Glutamatergic neuron (in vitro differentiated cells): Measurements from ENCODE around the gene ANKRD13D. TPM values are rescaled to one million over a fixed set of nuclear protein-coding genes. Genes with fewer than 3 reads are reported as not detected.

Experiments used
- DNase-seq: peaks from one replicate; pipeline ENCODE4 v3.0.0; 2022
- H3K27ac Mint-ChIP-seq: one replicate; pipeline ENCODE4 v1.8.0; 2020; ENCODE audit warnings: mild to moderate bottlenecking, mixed read lengths, inconsistent platforms; ENCODE audit not compliant: unreplicated experiment
- H3K27me3 Mint-ChIP-seq: one replicate; pipeline ENCODE4 v1.8.0; 2020; ENCODE audit warnings: mild to moderate bottlenecking, moderate library complexity, mixed read lengths, inconsistent platforms; ENCODE audit not compliant: unreplicated experiment
- H3K36me3 Mint-ChIP-seq: one replicate; pipeline ENCODE4 v1.8.0; 2020; ENCODE audit warnings: mild to moderate bottlenecking, mixed read lengths, inconsistent platforms; ENCODE audit not compliant: unreplicated experiment
- H3K4me1 Mint-ChIP-seq: one replicate; pipeline ENCODE4 v1.8.0; 2020; ENCODE audit warnings: mild to moderate bottlenecking, low read depth, mixed read lengths, inconsistent platforms; ENCODE audit not compliant: unreplicated experiment
- H3K4me3 Mint-ChIP-seq: one replicate; pipeline ENCODE4 v1.8.0; 2020; ENCODE audit warnings: mild to moderate bottlenecking, mixed read lengths, inconsistent platforms; ENCODE audit not compliant: unreplicated experiment
- H3K9me3 Mint-ChIP-seq: one replicate; pipeline ENCODE4 v1.8.0; 2020; ENCODE audit warnings: mild to moderate bottlenecking, moderate library complexity, mixed read lengths, inconsistent platforms; ENCODE audit not compliant: unreplicated experiment
- CTCF ChIP-seq: fragments of 200-600 bp; sonication (generic); IDR thresholded peaks from one replicate; pipeline ENCODE4 v1.5.0; 2021; ENCODE audit not compliant: partially characterized antibody, unreplicated experiment
- long read RNA-seq: library from polyadenylated mRNA; unstranded; transcript quantifications from one replicate; pipeline ENCODE4 v2.0.0, GENCODE V29; 2020; ENCODE audit not compliant: unreplicated experiment
- total RNA-seq: library from RNA; stranded (reverse); fragmentation: NEBNext Ultra II Directional; extraction: Animal tissue kit (Norgen Biotek cat#: 25700); gene quantifications from one replicate; pipeline ENCODE4 v1.2.1, GENCODE V29; 2021; ENCODE audit not compliant: unreplicated experiment

Gene ANKRD13D
- 109 TPM for total RNA-seq
- long read RNA-seq, transcript ANKRD13D-202 (15 exons, 2,881 nt), result major isoform, 9 of 23 reads
- long read RNA-seq, partial matches to known transcripts, result 6 of 23 reads
- long read RNA-seq, other reads (novel, unspliced or antisense), result 3 of 23 reads

- no peak for TF ChIP-seq CTCF
- H3K36me3 Mint-ChIP-seq, result no peaks in the 10 kb centered on the region
- peaks cover 7% of the 10 kb centered on the region for H3K4me1 Mint-ChIP-seq
- peaks cover 13% of the 10 kb centered on the region for H3K9me3 Mint-ChIP-seq
- peaks cover 16% of the 10 kb centered on the region for H3K27me3 Mint-ChIP-seq
- H3K27ac Mint-ChIP-seq, result peak within 1 kb of the TSS; percentile 91
- no peak for DNase-seq
- peak within 1 kb of the TSS; percentile 88 for H3K4me3 Mint-ChIP-seq
These were observed at the start of gene ANKRD13D for GRCh38 chr11:67289226-67289650. TSS of gene ANKRD13D (plus strand) at chr11:67289303. CDS start at chr11:67289461, 158 bp downstream.

DNA sequence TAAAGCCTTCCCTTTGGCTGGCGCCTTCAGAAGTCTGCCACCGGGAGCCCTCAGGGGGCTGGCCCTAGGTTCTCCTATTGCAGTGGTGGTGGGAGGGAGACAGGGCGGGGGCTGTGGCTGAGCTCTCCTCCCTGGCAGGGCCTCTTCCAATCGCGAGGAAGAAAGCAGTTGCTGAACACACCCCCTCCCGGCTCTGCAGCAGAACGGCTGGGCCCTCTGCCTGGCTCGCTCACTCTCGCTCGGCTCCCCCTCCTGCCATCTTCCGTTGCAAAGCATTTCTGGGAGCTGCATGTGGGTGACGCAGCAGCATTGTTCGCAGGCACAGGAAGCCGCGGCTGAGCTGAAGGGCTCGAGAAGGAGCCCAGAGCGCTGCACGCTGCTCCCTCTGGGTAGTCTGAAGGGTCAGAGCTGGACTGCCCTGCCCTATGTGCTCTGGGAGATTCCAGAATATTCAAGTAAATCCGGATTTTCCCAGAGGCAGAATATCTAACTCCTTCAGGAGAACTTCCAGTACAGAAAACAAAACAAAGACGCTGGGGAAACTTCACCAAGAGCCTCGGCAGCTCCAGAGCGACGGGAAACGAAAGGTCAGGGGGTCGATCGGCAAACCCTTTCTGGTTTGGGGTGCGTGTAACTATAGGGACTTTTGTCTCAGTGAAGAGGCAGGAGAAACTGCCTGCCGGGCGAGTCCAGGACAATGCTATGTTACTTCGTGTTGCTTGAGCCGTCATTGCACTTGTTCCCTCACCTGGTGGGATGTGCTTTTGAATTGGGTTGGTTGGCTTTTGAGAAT is 49.1 kb upstream of the ANKRD13D start:
- Mint-ChIP-seq H3K36me3 (no peaks in the 10 kb centered on the region), H3K27ac (peak overlapping the region; percentile 99), H3K9me3 (peaks cover 11% of the 10 kb centered on the region), H3K27me3 (peaks cover 2% of the 10 kb centered on the region), H3K4me3 (peak overlapping the region; percentile 94), H3K4me1 (peaks cover 23% of the 10 kb centered on the region)
- peak; percentile 95 for DNase-seq
- no peak for TF ChIP-seq CTCF

- no peaks in the 10 kb centered on the region for H3K36me3 Mint-ChIP-seq
- peak overlapping the region; percentile 94 for H3K4me3 Mint-ChIP-seq
- no peak for TF ChIP-seq CTCF
- H3K27ac Mint-ChIP-seq, result peak overlapping the region; percentile 99
- peaks cover 10% of the 10 kb centered on the region for H3K9me3 Mint-ChIP-seq
- peaks cover 4% of the 10 kb centered on the region for H3K27me3 Mint-ChIP-seq
- peak; percentile 69 for DNase-seq
- peaks cover 23% of the 10 kb centered on the region for H3K4me1 Mint-ChIP-seq
These were observed 48.3 kb upstream of the ANKRD13D start for GRCh38 chr11:67240576-67241389.

DNA sequence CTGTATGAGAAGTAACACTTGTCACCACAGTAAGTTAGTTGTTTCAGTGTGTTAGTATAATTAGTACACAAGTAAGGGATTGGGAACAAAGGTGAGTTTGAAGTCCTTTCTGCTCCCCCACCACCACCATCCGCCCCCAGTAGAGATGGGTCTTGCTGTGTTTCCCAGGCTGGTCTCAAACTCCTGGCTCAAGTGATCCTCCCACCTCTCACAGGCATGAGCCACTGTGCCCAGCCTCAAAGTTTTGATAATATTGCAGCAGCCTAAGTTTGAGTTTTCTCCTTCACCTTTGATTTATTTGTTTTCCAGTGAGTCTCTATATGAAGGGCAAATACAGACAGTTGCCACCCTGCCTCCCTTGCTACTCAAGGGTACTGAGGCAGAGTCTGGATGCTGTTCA is 46.6 kb upstream of the ANKRD13D start:
- H3K4me3 Mint-ChIP-seq, result peak overlapping the region; percentile 77
- peaks cover 4% of the 10 kb centered on the region for H3K27me3 Mint-ChIP-seq
- H3K4me1 Mint-ChIP-seq, result peaks cover 23% of the 10 kb centered on the region
- H3K27ac Mint-ChIP-seq, result no peak overlapping the region
- peaks cover 9% of the 10 kb centered on the region for H3K9me3 Mint-ChIP-seq
- H3K36me3 Mint-ChIP-seq, result no peaks in the 10 kb centered on the region
- TF ChIP-seq CTCF, result no peak
- DNase-seq, result no peak
